ENCODE measurements around the gene USH1G. TPM values are rescaled to one million over a fixed set of nuclear protein-coding genes. Genes with fewer than 3 reads are reported as not detected.

The USH1G gene
- total and polyA plus RNA-seq, 2 of the 13 experiments (the other 11 are each of a cell fraction or from before 2014, with no cell fraction given): 0.04 TPM; not detected in 1

DNA sequence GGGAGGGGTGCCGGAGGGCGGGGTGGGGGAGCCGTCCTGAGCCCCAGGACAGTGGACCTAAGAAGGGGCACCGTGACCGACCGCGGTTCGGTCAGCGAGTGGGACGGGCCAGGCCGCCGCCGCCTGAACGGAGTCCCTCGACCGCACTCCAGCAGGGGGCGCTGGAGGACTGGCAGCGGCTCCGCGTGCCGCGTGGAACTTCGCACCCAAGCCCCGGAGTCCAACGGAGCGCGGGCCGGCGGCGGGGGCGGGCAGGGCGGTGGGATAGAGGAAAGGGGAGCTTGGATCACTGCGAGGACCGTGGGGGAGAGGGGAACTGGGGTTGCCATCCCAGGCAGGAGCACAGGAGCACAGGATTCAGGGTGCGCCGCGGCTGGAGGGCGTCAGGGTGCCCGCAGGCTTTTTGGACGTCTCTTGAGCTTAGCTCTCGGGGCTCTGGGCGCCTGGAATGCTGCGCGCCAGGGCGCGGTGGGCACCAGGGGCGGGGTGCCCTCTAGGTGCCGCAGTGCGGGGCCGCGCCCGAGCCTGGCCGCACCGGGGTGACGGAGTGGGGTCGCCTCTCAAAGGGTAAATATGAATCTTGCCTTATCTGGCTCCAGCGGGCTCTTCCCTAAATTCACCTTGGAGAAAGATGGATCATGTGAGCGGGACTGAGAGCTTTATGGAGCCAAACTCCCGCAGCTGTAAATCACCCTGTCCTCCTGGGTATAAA, 639 bp upstream of the USH1G start (continued):
- 0 out of 2 replicates have a peak, but pooled peaks have one; percentile 54 for TF ChIP-seq ZNF589 (CRISPR knock-in tag; conservative IDR thresholded peaks at IDR 0.05)
- TF ChIP-seq ZNF772 (CRISPR knock-in tag; IDR thresholded peaks at IDR 0.05): peak; percentile 44; the same call in 1 of the 2 replicates
- TF ChIP-seq, protein P1, sequence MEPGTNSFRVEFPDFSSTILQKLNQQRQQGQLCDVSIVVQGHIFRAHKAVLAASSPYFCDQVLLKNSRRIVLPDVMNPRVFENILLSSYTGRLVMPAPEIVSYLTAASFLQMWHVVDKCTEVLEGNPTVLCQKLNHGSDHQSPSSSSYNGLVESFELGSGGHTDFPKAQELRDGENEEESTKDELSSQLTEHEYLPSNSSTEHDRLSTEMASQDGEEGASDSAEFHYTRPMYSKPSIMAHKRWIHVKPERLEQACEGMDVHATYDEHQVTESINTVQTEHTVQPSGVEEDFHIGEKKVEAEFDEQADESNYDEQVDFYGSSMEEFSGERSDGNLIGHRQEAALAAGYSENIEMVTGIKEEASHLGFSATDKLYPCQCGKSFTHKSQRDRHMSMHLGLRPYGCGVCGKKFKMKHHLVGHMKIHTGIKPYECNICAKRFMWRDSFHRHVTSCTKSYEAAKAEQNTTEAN (CRISPR knock-in tag; conservative IDR thresholded peaks at IDR 0.05): 0 out of 2 replicates have a peak, but pooled peaks have one; percentile 36
- peak; percentile 51; the same call in 1 of the 2 replicates for TF ChIP-seq ZNF724P (CRISPR knock-in tag; IDR thresholded peaks at IDR 0.05; ENCODE audit: borderline replicate concordance)
- TF ChIP-seq ZSCAN12 (CRISPR knock-in tag; IDR thresholded peaks at IDR 0.05): no peak

DNA sequence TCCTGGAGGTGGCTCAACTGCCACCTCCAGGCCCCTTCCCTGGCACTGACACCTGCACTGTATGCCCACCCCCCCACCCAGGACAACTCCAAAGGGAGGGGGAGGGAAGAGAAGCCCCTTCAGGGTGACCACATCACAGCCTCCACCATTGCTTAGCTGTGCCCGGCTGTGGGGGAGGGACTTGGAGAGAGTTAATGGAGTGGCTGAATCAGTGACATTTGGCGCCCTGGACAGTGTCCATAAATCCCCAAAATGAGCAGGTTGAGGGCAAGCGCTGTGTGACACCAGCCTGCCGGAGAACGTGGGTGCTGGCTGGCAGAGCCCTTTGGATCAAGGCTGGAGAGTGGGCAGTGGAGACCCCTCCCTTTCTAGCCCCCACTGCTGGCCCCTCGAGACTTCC, 883 bp downstream of the USH1G start:
- H3K9ac ChIP-seq (ENCODE audit: insufficient read depth, low read depth, low read length): no peak overlapping the region
- TF ChIP-seq ZNF883 (CRISPR knock-in tag; IDR thresholded peaks at IDR 0.05; ENCODE audit: not compliant biosample characterization) (no peak), ZFP1 (CRISPR knock-in tag; IDR thresholded peaks at IDR 0.05) (no peak), CBFB (CRISPR knock-in tag; IDR thresholded peaks at IDR 0.05) (no peak), SMC3 (IDR thresholded peaks at IDR 0.05; ENCODE audit: low read length) (no peak), ETV5 (CRISPR knock-in tag; IDR thresholded peaks at IDR 0.05; ENCODE audit: borderline replicate concordance) (no peak), SMAD9 (CRISPR knock-in tag; IDR thresholded peaks at IDR 0.05) (no peak)
- TF ChIP-seq, protein P2, sequence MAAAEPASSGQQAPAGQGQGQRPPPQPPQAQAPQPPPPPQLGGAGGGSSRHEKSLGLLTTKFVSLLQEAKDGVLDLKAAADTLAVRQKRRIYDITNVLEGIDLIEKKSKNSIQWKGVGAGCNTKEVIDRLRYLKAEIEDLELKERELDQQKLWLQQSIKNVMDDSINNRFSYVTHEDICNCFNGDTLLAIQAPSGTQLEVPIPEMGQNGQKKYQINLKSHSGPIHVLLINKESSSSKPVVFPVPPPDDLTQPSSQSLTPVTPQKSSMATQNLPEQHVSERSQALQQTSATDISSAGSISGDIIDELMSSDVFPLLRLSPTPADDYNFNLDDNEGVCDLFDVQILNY (CRISPR knock-in tag; conservative IDR thresholded peaks at IDR 0.05): no peak
- TF ChIP-seq, protein P3, sequence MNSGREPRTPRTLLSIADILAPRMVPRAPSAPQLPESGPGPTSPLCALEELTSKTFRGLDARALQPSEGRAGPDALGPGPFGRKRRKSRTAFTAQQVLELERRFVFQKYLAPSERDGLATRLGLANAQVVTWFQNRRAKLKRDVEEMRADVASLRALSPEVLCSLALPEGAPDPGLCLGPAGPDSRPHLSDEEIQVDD (CRISPR knock-in tag; IDR thresholded peaks at IDR 0.05; ENCODE audit: borderline replicate concordance): no peak
- TF ChIP-seq, protein P4, sequence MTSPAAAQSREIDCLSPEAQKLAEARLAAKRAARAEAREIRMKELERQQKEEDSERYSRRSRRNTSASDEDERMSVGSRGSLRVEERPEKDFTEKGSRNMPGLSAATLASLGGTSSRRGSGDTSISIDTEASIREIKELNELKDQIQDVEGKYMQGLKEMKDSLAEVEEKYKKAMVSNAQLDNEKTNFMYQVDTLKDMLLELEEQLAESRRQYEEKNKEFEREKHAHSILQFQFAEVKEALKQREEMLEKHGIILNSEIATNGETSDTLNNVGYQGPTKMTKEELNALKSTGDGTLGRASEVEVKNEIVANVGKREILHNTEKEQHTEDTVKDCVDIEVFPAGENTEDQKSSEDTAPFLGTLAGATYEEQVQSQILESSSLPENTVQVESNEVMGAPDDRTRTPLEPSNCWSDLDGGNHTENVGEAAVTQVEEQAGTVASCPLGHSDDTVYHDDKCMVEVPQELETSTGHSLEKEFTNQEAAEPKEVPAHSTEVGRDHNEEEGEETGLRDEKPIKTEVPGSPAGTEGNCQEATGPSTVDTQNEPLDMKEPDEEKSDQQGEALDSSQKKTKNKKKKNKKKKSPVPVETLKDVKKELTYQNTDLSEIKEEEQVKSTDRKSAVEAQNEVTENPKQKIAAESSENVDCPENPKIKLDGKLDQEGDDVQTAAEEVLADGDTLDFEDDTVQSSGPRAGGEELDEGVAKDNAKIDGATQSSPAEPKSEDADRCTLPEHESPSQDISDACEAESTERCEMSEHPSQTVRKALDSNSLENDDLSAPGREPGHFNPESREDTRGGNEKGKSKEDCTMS (CRISPR knock-in tag; conservative IDR thresholded peaks at IDR 0.05): no peak
- TF ChIP-seq, protein P5, sequence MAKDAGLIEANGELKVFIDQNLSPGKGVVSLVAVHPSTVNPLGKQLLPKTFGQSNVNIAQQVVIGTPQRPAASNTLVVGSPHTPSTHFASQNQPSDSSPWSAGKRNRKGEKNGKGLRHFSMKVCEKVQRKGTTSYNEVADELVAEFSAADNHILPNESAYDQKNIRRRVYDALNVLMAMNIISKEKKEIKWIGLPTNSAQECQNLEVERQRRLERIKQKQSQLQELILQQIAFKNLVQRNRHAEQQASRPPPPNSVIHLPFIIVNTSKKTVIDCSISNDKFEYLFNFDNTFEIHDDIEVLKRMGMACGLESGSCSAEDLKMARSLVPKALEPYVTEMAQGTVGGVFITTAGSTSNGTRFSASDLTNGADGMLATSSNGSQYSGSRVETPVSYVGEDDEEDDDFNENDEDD (CRISPR knock-in tag; IDR thresholded peaks at IDR 0.05; ENCODE audit: borderline replicate concordance): no peak
- ATAC-seq: no peak
- no peaks in the 10 kb centered on the region for H3K9me3 ChIP-seq (ENCODE audit: low read length)
- no peak overlapping the region for H3K27ac ChIP-seq (ENCODE audit: extremely low read length, insufficient read depth, low read length)
- BruUV-seq (replicated peaks): no TSS peak
- peaks cover 23 to 74% of the 10 kb centered on the region in 2 experiments for H3K27me3 ChIP-seq (ENCODE audit: control insufficient read depth in 1 of 2, insufficient read depth in 2 of 2, low read length in 2 of 2)
- no peak for FAIRE-seq
- no peaks in the 10 kb centered on the region for H3K79me2 ChIP-seq (ENCODE audit: insufficient read depth, low read length)
- 27% methylated on average over 6 of the region's 6 CpGs for WGBS (ENCODE audit: low lambda C conversion rate)
- intact Hi-C loops (cut with micrococcal nuclease; ENCODE audit: unreplicated experiment): no loop called here
- H3K4me2 ChIP-seq (ENCODE audit: low read depth, low read length): no peak overlapping the region
- H2AFZ ChIP-seq (ENCODE audit: low read length): no peak overlapping the region
- CTCF ChIA-PET (ENCODE audit: low intra/inter-chr PET ratio, low total read pairs): interaction anchor here (3.2 to 3.4 kb wide), 2 partner anchors 36 to 39 kb away, joined by 23 to 32 read pairs; no protein-coding TSS in a partner anchor
- no peak for DNase-seq (ENCODE audit: low spot score)
- POLR2A ChIA-PET: no interaction called here
- no peaks in the 10 kb centered on the region for H3K36me3 ChIP-seq (replicated peaks in 1 of 2; ENCODE audit: control insufficient read depth in 1 of 2, insufficient read depth in 2 of 2, low read length in 2 of 2)
- no peaks in the 10 kb centered on the region for H4K20me1 ChIP-seq (ENCODE audit: insufficient read depth, low read length)
- H3K4me3 ChIP-seq (replicated peaks in 1 of 3; ENCODE audit: insufficient read depth in 1 of 3, low read depth in 2 of 3, low read length in 3 of 3): no peak overlapping the region
- in situ Hi-C loops (cut with HindIII; ENCODE audit: extremely low pct_ligation_motif_present, low pct_unique_long_range_greater_than_20kb): loop anchor here (5.0 kb wide), 1 partner anchor 35 kb away; no protein-coding TSS in a partner anchor
- peaks cover 31% of the 10 kb centered on the region for H3K4me1 ChIP-seq (ENCODE audit: insufficient read depth, low read length)

Data from HepG2 (cell line).